VCaP (cell line): Measurements from ENCODE around the gene URGCP.

Experiments
- H3K27ac ChIP-seq: fragments of 450-650 bp; 2 replicates; pipeline ENCODE4 v1.5.1; 2017
- TF ChIP-seq, protein P1 (sequence below): fragments of 450-650 bp; conservative IDR thresholded peaks from 2 replicates; pipeline ENCODE4 v1.5.1; 2017; ENCODE audit warnings: mild to moderate bottlenecking, moderate library complexity

URGCP gene

DNA sequence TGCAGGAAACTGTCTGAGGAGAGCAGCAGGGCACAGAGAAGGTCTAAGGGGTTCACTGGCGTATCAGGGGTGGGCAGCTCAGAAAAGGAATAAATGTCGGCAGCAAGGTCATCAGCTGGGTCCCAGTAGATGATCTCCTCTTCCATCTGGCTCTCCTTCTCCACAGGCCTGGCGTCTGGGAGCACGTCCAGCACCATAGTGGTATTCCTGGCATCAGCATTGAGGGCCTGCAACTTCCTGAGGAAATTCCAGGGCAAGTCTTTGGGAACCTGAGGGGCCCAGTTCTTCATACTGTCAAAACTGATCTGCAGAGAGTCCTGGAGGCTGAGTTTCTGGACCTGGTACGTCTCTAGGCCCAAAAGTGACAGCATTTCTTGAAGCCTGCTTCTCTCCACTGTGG is 27.5 kb downstream of the URGCP start:
- no peak overlapping the region for H3K27ac ChIP-seq
- TF ChIP-seq, protein P1, sequence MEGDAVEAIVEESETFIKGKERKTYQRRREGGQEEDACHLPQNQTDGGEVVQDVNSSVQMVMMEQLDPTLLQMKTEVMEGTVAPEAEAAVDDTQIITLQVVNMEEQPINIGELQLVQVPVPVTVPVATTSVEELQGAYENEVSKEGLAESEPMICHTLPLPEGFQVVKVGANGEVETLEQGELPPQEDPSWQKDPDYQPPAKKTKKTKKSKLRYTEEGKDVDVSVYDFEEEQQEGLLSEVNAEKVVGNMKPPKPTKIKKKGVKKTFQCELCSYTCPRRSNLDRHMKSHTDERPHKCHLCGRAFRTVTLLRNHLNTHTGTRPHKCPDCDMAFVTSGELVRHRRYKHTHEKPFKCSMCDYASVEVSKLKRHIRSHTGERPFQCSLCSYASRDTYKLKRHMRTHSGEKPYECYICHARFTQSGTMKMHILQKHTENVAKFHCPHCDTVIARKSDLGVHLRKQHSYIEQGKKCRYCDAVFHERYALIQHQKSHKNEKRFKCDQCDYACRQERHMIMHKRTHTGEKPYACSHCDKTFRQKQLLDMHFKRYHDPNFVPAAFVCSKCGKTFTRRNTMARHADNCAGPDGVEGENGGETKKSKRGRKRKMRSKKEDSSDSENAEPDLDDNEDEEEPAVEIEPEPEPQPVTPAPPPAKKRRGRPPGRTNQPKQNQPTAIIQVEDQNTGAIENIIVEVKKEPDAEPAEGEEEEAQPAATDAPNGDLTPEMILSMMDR: no peak

DNA sequence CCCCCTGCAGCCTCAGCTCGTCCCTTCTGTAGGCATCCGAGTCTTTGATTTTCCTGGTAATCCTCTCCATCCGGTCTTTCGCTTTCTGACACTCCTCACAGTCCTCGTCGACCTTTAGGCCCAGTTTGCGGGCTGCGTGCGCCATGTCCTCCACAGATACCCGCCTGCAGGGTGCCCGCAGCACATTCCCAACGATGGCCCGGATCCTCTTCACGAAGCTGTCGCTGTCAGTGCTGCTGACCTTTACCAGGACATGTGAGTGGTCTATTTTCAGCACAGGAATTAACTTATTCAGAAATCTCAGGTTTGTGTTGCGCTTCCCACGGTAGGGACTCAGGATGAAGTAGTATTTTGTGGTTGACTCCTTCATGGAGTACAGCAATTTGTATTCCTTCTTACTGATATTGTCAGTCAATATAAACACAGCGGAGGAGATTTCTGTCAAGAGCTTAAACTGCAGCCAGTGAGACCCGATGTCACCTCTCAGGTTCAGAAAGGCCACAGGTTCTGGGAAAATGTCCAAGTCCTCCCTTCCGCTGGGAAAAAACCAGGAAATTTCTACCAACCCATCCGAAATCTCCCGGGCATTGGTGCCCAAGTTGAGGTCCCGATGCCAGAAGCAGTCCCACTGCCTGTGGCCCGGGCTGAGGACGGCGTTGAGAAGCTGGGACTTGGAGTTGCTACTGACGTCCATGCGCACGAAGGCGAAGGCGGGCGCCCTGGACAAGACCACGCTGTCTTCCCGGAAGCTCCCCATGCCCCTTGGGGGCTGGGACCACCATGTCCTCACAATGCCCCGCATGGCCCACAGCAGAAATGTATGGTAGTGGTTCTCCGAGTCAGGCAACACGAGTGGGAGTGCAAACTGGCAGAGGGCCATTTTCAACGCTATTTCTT is 28.2 kb downstream of the URGCP start:
- TF ChIP-seq, protein P1: no peak

DNA sequence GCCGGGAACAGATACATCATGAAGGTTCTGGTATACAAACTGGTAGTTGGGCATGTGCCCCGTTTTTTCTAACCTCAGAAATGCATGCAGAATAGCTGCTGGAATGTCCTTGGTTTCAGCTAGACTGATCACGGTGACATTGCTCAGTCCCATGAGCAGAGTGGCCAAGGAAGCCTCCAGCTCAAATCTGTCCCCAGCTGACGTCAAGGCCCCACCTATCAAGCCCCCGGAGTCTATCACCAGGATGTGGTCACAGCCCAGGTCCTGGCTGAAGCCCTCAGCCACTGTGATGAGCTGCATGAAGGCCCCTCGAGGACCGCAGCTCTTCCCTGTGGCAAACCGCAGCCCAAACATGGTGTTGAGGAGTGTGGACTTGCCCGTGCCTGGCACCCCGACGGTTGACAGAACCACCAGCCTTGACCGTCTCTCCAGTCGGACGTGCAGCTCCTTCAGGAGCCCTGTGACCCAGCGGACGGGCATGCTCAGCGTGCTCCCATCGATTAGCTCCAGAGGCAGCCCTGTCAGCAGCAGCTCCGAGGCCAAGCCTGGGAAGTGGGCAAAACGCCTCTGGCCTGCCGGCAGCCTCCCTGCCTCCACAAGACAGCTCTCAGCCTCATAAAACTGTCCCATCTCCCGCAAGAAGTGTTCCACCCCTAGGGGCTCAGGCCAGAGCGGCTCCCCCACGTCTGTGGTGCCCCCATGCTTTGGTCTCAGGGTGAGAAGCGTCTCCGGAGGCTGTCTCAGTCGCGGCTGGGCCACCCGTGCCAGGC is 29.2 kb downstream of the URGCP start:
- TF ChIP-seq, protein P1: no peak
- H3K27ac ChIP-seq: no peak overlapping the region

More for the DNA sequence above, 28.2 kb downstream of the URGCP start:
- H3K27ac ChIP-seq: no peak overlapping the region

DNA sequence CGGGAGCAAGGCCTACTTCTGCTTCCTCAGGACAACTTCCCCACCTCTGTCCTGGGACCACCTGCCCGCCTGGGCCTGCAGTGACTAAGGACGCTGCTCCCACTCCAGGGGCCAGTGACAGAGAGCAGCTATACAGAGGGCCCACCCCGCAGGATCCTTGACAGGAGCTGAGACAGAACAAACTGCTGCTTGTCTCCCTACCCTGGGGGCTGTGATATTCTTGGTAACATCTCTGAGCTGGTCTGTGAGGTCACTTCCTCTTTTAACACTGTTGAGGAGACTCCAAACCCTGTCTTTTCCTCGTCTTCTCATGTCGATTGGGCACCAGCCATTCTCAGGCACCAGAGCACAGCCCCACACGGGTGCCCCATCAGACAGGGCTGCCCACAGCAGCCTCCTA is 30.2 kb downstream of the URGCP start:
- TF ChIP-seq, protein P1: no peak
- H3K27ac ChIP-seq: no peak overlapping the region

DNA sequence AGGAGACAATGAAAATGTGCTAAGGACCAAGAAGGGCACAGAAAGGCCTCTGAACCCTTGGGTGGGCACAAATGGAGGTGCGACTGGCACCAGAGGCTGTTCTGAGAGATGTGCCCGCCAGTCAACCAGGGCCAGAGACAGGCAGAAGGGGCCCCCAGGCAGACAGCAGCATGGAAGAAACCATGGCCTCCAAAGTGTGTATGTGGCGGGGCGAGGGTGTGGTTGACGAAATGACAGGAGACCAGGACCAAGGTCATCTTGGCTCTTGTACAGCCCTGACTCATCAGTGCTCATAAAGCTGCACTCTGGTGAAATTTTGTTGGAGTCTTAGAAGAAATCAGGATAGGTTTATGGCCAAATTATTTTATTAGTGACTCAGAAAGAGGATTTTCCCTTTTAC is 33.1 kb downstream of the URGCP start:
- H3K27ac ChIP-seq: no peak overlapping the region
- TF ChIP-seq, protein P1: no peak

DNA sequence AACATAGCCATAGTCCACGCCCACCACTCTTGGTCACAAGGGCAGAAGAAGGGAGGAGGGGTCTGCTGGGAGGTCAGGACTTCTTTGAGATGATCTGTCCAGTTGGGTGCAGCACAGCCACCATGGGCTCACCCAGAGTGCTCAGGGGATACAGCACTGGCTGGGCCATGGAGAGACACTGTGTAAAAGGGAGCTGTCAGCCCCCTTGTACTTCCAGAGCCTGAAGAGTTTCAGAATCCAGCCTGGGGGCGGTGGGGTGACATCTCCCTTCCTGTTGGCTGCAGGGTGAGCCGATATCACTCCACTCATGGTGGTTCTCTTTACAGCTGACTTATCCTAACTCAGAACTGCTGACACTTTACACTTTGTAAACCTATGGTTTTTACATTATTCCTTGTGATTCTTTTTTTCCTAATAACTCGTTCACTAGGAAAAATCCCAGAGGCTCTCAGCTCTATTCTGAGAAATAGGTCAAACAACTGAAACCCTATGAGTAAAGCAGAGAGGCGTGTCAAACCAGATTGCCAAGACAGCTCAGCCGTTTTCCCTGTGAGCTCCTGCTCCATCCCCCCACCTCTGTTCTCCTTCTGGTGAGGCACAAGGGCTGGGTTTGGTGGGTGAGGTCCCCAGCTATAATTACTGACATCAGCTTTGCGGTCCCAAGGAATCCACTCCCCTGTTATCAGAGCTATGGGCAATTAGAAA is 33.8 kb downstream of the URGCP start:
- H3K27ac ChIP-seq: no peak overlapping the region
- TF ChIP-seq, protein P1: no peak

DNA sequence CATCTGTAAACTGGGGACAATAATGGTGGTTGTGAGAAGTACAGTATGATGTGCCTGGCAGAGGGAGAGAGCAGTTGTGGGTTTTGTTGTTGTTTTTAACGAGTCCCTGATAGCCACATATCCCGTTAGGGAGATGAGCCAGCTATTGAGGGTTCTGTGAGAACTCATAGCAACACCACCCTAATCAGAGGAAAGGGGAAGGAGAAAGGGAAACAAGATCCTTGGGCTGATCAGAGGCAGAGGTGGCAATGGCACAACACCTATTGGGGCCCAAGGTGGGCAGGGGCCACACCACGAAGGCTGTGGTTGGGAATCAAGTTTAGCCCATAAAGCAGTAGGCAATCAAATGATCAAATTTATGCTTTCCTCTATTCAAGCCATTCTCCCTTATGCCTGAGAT is 35.3 kb downstream of the URGCP start:
- TF ChIP-seq, protein P1: no peak
- H3K27ac ChIP-seq: no peak overlapping the region
